Inferior parietal cortex (tissue), 1 donor: ENCODE data around the gene GBP2.

Experiments used
- DNase-seq: peaks from one replicate; pipeline ENCODE4 v3.0.0-alpha.2; 2016; ENCODE audit errors: extremely low spot score

GBP2 gene

DNA sequence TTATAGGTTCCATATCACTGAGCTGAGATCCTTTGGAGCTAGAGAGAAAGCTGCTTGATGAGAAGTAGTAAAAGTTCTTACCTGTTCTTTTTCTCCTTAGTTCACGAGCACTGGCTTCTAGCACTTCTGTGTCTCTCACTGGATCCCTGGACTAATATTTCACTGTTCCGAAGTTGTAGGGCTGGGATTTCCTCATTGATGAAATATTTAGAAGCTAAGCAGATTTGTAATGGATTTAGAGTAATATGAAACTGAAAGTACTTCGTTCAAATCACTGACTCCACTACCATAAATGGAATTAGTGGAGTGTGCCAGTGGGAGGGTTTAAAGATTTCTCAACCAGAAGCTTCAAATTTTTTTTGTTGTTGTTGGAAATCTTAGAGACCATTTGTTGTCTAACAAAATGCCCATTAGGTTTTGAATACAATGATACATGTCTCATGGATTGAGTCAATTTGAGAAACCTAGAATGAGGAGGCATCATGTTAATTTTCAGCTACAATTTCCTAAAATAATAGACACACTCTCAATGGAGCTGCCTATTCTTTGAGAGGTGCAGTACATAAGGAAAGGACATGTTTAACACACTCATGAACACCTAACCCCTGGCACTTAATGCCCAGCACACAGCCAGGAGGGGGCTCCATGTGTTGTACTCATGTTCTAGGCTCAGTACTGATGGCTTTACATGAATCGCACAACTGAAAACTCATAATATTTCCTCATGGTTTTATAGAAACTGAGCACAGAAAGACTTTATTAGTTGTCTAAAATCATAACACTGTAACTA lies 60.6 kb downstream of the GBP2 start, which contains the start of gene GBP1:
GBP1 (minus strand) TSS at position 130 of the 790 bp plus-strand sequence. CDS start 1,974 bp downstream, outside the sequence.
- peak; percentile 7 for DNase-seq

DNA sequence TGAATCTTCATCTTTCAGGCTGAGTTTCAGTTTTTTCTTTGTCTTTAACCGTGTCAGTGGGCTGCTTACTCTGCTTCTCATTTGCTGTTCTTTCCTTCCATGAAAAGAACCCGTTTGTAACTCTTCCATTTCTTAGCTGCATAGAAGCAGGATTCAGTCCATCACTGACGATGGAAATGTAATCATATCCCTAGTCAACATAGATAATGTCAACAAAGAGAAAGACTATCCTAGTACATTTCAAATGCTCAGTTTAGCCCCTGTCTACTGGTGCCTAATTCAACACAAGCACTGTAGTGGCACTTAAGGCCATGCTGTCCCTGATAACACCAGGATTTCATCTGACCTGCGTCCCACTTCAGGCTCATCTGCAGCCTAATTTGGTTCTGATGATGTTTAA lies 61.3 kb downstream of the GBP2 start:
- peak; percentile 17 for DNase-seq

DNA sequence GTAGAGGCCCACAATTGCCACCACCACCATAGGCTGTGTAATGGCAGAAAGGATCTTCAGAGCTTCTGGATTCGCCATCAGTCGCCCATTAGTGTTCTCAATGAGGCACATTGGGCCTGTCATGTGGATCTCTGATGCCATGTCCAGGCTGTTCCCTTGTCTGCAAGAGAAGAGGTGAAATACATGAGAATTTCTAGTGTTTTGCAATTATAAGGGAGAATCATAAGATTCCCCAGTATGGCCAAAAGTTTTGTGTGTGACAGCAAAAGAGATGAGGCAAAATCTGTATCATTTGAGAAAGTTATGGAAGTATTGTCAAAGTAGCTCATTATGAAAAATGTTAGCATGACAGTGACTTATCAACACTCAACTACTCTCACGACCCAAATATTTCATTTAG lies 62.8 kb downstream of the GBP2 start:
- DNase-seq = no peak

- DNase-seq = no peak
Observed at GRCh38 chr1:89060091-89060490, 65.8 kb downstream of the GBP2 start.
